Keratinocyte (primary cell): ENCODE data around the gene ZNF12. TPM values are rescaled to one million over a fixed set of nuclear protein-coding genes. Genes with fewer than 3 reads are reported as not detected.
"Not testable (repeated sequence)": the region's sequence is repeated elsewhere in the genome, so short reads cannot be mapped to it uniquely, and the experiment has no call there.

Experiments
- DNase-seq: peaks from one replicate; pipeline ENCODE4 v3.0.0-alpha.2; 2011; ENCODE audit warnings: low read depth, missing footprints, low spot score
- FAIRE-seq: peaks from 2 replicates; lab custom pipeline; 2011; peaks lifted over from hg19 to GRCh38; lab: Jason Lieb, UNC
- H2AFZ ChIP-seq: 2 replicates; pipeline ENCODE4 v1.6.0; 2012; ENCODE audit warnings: low read length, control low read depth, inconsistent platforms; ENCODE audit not compliant: control insufficient read depth
- H3K27ac ChIP-seq: 2 replicates; pipeline ENCODE4 v1.5.1; 2011; ENCODE audit warnings: low read length; ENCODE audit not compliant: control insufficient read depth, insufficient read depth
- H3K27me3 ChIP-seq: 3 replicates; pipeline ENCODE4 v1.6.0; 2011; ENCODE audit warnings: low read length; ENCODE audit not compliant: control insufficient read depth, insufficient read depth; ENCODE audit errors: extremely low read depth
- H3K36me3 ChIP-seq, 2 experiments: 2 replicates in 1 of 2; 3 replicates in 1 of 2; pipeline ENCODE4 v1.5.1; 2011; ENCODE audit warnings: low read length in 2 of 2, mild to moderate bottlenecking in 1 of 2; ENCODE audit not compliant: control insufficient read depth in 2 of 2, insufficient read depth in 2 of 2; ENCODE audit errors: extremely low read depth in 1 of 2
- H3K4me1 ChIP-seq: 3 replicates; pipeline ENCODE4 v1.5.1; 2011; ENCODE audit warnings: low read length; ENCODE audit not compliant: control insufficient read depth, insufficient read depth; ENCODE audit errors: extremely low read depth
- H3K4me2 ChIP-seq: 3 replicates; pipeline ENCODE4 v1.6.0; 2011; ENCODE audit warnings: low read depth, low read length; ENCODE audit not compliant: control insufficient read depth, insufficient read depth; ENCODE audit errors: extremely low read depth
- H3K4me3 ChIP-seq, 3 experiments: fragments of 200-600 bp in 1 of 3; sonication (generic) in 1 of 3; 2 replicates in 2 of 3; 3 replicates in 1 of 3; pipeline ENCODE4 v1.5.1; 2011 to 2016; ENCODE audit warnings: low read length in 3 of 3, mild to moderate bottlenecking in 3 of 3, control low read depth in 2 of 3, inconsistent platforms in 1 of 3, low read depth in 1 of 3, mixed read lengths in 1 of 3, mixed run types in 1 of 3, moderate library complexity in 1 of 3; ENCODE audit not compliant: control insufficient read depth in 2 of 3, insufficient read depth in 2 of 3; ENCODE audit errors: extremely low read depth in 1 of 3
- H3K79me2 ChIP-seq: 2 replicates; pipeline ENCODE4 v1.6.0; 2012; ENCODE audit warnings: low read length; ENCODE audit not compliant: control insufficient read depth, insufficient read depth
- H3K9ac ChIP-seq: 3 replicates; pipeline ENCODE4 v1.6.0; 2011; ENCODE audit warnings: low read length; ENCODE audit not compliant: control insufficient read depth, insufficient read depth; ENCODE audit errors: extremely low read depth
- H3K9me1 ChIP-seq: 3 replicates; pipeline ENCODE4 v1.6.0; 2011; ENCODE audit warnings: low read length; ENCODE audit not compliant: control insufficient read depth, insufficient read depth; ENCODE audit errors: extremely low read depth
- H3K9me3 ChIP-seq: 2 replicates; pipeline ENCODE4 v1.5.1; 2012; ENCODE audit warnings: low read depth, low read length; ENCODE audit not compliant: control insufficient read depth
- H4K20me1 ChIP-seq: 3 replicates; pipeline ENCODE4 v1.6.0; 2011; ENCODE audit warnings: low read length; ENCODE audit not compliant: control insufficient read depth, insufficient read depth; ENCODE audit errors: extremely low read depth
- EZH2 ChIP-seq: IDR thresholded peaks from one replicate; pipeline ENCODE4 v1.6.1; 2012; ENCODE audit warnings: inconsistent platforms, mild to moderate bottlenecking, low read length, moderate library complexity
- dilution Hi-C: fragments of 300-500 bp; cut with MboI; formaldehyde crosslinking; loops from one replicate; pipeline ENCODE4 v1.7.0; 2020; ENCODE audit warnings: low sequenced_read_pairs; ENCODE audit not compliant: extremely low pct_ligation_motif_present
- polyA plus RNA-seq, 5 experiments: library from polyadenylated mRNA; depleted of rRNA in 3 of 5; stranded (reverse) in 3 of 5; stranded (forward) in 1 of 5; unstranded in 1 of 5; fragments of >200 nt; gene quantifications; 1 replicate in 1 of 5; 2 replicates in 3 of 5; 3 replicates in 1 of 5; pipeline versions ENCODE4 v1.2.1 to v1.2.3, GENCODE V29; 2011 to 2012; ENCODE audit warnings: missing spikeins in 2 of 5, low read depth in 1 of 5, low replicate concordance in 1 of 5
- TF ChIP-seq, protein P1 (sequence below), 3 experiments: IDR thresholded peaks in 1 of 3; conservative IDR thresholded peaks in 1 of 3; optimal IDR thresholded peaks in 1 of 3; 2 replicates in 2 of 3; 3 replicates in 1 of 3; pipeline versions ENCODE3 to v1.5.1; 2011; ENCODE audit warnings: low read length in 3 of 3, mild to moderate bottlenecking in 3 of 3, moderate library complexity in 2 of 3, control low read depth in 1 of 3, inconsistent platforms in 1 of 3; ENCODE audit not compliant: insufficient read depth in 2 of 3; ENCODE audit errors: extremely low read depth in 1 of 3

ZNF12 gene
- polyA plus RNA-seq, 1 donor (not counting 4 experiments of a cell fraction or from before 2014, with no cell fraction given): 12.5 TPM

GRCh38 chr7:6744410-6745100 lies 37.8 kb upstream of the ZNF12 start:
- H3K9me3 ChIP-seq, H2AFZ ChIP-seq, H3K36me3 ChIP-seq, H3K79me2 ChIP-seq, H3K9ac ChIP-seq, dilution Hi-C loops, H4K20me1 ChIP-seq, H3K4me3 ChIP-seq, H3K27ac ChIP-seq, H3K4me2 ChIP-seq, DNase-seq, H3K4me1 ChIP-seq, H3K9me1 ChIP-seq, FAIRE-seq, H3K27me3 ChIP-seq: not testable (repeated sequence)

DNA sequence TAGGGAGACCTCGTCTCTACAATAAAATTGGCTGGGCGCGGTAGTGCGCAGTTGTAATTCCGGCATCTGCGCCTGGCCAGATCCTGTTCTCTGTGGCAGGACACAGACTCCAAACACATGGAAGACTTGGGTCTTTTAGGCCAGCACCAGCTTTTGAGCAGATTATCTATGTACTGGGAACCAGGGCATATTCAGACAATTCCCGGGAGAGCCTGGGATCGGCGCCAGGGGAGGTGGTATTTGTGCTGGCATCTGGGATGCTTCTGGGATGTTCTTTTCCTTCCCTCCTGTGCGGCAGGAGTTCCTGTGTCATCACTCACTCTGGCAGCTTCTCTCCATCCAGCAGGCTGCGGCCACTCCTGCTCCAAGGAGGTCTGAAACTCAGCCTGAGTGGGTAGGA lies 31.7 kb upstream of the ZNF12 start:
- H3K4me2 ChIP-seq, H4K20me1 ChIP-seq, H3K4me1 ChIP-seq, dilution Hi-C loops, DNase-seq, H3K9ac ChIP-seq, H3K9me1 ChIP-seq, H2AFZ ChIP-seq, H3K4me3 ChIP-seq, H3K27me3 ChIP-seq, FAIRE-seq, H3K9me3 ChIP-seq, H3K27ac ChIP-seq, H3K79me2 ChIP-seq: not testable (repeated sequence)
- H3K36me3 ChIP-seq: peaks cover 0 to 10% of the 10 kb centered on the region in 2 experiments

- Histone ChIP-seq H3K27ac (peak overlapping the region; percentile 80), H2AFZ (peak overlapping the region; percentile 90), H3K4me1 (peaks cover 8% of the 10 kb centered on the region), H3K4me2 (peak overlapping the region; percentile 87), H3K9me3 (no peaks in the 10 kb centered on the region), H3K9ac (peak overlapping the region; percentile 90), H3K36me3 (peaks cover 0 to 5% of the 10 kb centered on the region in 2 experiments), H4K20me1 (no peaks in the 10 kb centered on the region), H3K79me2 (peaks cover 22% of the 10 kb centered on the region), H3K4me3 (peak overlapping the region; percentile 77 to 88 (median 81)), H3K9me1 (no peaks in the 10 kb centered on the region), H3K27me3 (no peaks in the 10 kb centered on the region)
- no peak for FAIRE-seq
- dilution Hi-C loops: no loop called here
- no peak for DNase-seq
- TF ChIP-seq EZH2: no peak
- TF ChIP-seq, protein P1, sequence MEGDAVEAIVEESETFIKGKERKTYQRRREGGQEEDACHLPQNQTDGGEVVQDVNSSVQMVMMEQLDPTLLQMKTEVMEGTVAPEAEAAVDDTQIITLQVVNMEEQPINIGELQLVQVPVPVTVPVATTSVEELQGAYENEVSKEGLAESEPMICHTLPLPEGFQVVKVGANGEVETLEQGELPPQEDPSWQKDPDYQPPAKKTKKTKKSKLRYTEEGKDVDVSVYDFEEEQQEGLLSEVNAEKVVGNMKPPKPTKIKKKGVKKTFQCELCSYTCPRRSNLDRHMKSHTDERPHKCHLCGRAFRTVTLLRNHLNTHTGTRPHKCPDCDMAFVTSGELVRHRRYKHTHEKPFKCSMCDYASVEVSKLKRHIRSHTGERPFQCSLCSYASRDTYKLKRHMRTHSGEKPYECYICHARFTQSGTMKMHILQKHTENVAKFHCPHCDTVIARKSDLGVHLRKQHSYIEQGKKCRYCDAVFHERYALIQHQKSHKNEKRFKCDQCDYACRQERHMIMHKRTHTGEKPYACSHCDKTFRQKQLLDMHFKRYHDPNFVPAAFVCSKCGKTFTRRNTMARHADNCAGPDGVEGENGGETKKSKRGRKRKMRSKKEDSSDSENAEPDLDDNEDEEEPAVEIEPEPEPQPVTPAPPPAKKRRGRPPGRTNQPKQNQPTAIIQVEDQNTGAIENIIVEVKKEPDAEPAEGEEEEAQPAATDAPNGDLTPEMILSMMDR (optimal IDR thresholded peaks at IDR 0.05 in 1 of 3, IDR thresholded peaks at IDR 0.05 in 1 of 3, conservative IDR thresholded peaks at IDR 0.05 in 1 of 3; ENCODE audit: extremely low read depth in 1 of 3, insufficient read depth in 2 of 3, low read length in 3 of 3): no peak
These were observed 23.5 kb upstream of the ZNF12 start for GRCh38 chr7:6730343-6730633.
